ENCODE results near the gene PER1.
A peak's percentile ranks its signal among the peaks of the same experiment; 100 is the strongest.

DNA sequence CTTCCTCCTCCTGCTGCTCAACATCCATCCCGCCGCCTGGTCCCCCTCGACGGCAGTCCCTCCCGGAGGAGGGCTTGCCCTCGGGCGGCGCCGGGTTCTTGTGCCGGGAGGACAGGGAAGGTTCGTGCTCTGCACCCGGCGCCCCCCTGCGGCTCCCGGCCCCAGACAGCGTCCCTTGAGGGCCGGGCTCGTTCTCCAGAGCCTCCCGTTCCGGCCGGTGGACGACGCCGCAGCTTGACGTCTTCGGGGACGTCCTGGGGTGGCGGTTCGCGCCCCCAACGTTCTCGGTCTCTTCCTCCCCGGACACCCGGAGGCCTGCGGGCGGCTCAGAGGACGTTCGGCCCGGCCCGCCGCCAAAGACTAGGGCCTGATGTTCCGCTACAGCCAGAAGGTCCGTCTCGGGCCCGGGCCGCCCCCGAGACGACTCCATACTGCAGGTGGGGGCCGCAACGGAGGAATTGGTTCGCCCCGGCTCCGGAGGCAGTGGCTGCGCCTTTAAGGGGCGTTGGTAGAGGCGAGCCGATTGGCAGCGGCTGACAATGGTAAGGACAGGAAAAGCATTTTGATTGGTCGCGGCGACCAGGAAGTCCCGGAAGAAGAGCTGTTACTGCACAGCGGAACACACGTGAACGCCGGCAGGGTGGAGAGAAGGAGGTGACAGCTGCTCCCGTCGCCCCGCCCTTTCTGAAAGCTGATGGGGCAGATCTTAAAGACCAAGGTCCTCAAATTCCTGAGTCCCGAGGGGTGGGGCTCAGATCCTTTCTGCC lies 37.7 kb upstream of the PER1 start, which contains the start of gene BORCS6:
- TF ChIP-seq EP300 (IDR thresholded peaks at IDR 0.05) (no peak), POLR2A (IDR thresholded peaks at IDR 0.05) (peak in 3 of 4 donors; percentile 54 to 89 (median 87)), POLR2AphosphoS5 (IDR thresholded peaks at IDR 0.05) (peak; percentile 70 to 94)
- TF ChIP-seq, protein P1, sequence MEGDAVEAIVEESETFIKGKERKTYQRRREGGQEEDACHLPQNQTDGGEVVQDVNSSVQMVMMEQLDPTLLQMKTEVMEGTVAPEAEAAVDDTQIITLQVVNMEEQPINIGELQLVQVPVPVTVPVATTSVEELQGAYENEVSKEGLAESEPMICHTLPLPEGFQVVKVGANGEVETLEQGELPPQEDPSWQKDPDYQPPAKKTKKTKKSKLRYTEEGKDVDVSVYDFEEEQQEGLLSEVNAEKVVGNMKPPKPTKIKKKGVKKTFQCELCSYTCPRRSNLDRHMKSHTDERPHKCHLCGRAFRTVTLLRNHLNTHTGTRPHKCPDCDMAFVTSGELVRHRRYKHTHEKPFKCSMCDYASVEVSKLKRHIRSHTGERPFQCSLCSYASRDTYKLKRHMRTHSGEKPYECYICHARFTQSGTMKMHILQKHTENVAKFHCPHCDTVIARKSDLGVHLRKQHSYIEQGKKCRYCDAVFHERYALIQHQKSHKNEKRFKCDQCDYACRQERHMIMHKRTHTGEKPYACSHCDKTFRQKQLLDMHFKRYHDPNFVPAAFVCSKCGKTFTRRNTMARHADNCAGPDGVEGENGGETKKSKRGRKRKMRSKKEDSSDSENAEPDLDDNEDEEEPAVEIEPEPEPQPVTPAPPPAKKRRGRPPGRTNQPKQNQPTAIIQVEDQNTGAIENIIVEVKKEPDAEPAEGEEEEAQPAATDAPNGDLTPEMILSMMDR (IDR thresholded peaks at IDR 0.05): peak in 3 of 6 experiments; percentile 11 to 41 (median 31)
